Heart left ventricle (tissue), 13 donors: Measurements from ENCODE around the gene ZEB2.

Experiments
- POLR2A ChIP-seq, 2 donors: fragments of 450-650 bp; IDR thresholded peaks; one replicate each; pipeline ENCODE4 v1.6.1; 2017; ENCODE audit warnings: antibody characterized with exemption in 2 of 2, mild to moderate bottlenecking in 2 of 2, moderate library complexity in 2 of 2
- TF ChIP-seq, protein P1 (sequence below), 12 donors: fragments of 200-600 bp; sonication (generic) in 4 of 12; IDR thresholded peaks; one replicate each; pipeline versions ENCODE4 v1.5.0 to v1.8.0; 2018 to 2022; ENCODE audit warnings: antibody characterized with exemption in 12 of 12, mild to moderate bottlenecking in 5 of 12
- donor health status: ischemic (EF 13 %, LVEDD 7.1; RV severe dilation, severe dysfunction).
- donor health status: DM: no; HTN: yes; CAD: no.
- donor health status: DM: no; HTN: no; CAD: no.
- donor health status: ischemic (EF 25% LVEDD 6.9; RV normal size, moderate dysfunction).
- donor health status: ischemic (EF 25% LVEDD 5.7; RV mildly dilated, moderate dysfunction).
- donor health status: ischemic (EF 35%, LVEDD 5.7; RV mildly dilated, moderate dysfunction).
- donor health status: nonischemic (EF 11% LVEDD 7.7; RV severe dilation, severe dysfunction).
- donor health status: DM: yes; HTN: yes; CAD: no.
- donor health status: PGD.
- donor health status: ischemic (EF 29% LVEDD 5.4; RV normal size, mild dysfunction).
- donor health status: nonischemic (EF 23%, LVEDD 6.1; RV moderate dilation, normal function).

DNA sequence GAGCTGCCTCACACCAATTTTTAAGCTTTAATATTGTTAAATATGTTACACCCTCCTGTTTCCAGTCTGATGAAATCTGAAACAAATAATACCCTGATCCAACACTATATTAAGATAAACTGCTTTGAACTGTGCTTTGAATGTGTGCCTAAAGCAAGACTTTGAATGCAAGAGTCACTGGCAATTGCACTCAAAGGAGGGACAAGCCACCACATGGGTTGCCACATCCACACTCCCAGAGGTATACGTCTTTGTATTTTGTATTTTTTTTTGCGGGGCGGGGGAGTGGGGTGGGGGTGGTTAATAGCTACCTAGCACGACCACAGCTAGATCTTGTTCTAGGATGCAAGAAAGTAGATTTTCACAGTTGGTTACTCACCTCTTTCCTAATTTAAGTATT lies 1.8 kb upstream of the ZEB2 start:
- TF ChIP-seq, protein P1, sequence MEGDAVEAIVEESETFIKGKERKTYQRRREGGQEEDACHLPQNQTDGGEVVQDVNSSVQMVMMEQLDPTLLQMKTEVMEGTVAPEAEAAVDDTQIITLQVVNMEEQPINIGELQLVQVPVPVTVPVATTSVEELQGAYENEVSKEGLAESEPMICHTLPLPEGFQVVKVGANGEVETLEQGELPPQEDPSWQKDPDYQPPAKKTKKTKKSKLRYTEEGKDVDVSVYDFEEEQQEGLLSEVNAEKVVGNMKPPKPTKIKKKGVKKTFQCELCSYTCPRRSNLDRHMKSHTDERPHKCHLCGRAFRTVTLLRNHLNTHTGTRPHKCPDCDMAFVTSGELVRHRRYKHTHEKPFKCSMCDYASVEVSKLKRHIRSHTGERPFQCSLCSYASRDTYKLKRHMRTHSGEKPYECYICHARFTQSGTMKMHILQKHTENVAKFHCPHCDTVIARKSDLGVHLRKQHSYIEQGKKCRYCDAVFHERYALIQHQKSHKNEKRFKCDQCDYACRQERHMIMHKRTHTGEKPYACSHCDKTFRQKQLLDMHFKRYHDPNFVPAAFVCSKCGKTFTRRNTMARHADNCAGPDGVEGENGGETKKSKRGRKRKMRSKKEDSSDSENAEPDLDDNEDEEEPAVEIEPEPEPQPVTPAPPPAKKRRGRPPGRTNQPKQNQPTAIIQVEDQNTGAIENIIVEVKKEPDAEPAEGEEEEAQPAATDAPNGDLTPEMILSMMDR (IDR thresholded peaks at IDR 0.05), result no peak
- no peak for TF ChIP-seq POLR2A (IDR thresholded peaks at IDR 0.05)
